Omental fat pad (tissue), 4 donors: ENCODE data around the gene ARFGEF3. TPM values are rescaled to one million over a fixed set of nuclear protein-coding genes. Genes with fewer than 3 reads are reported as not detected.
"Not testable (repeated sequence)": the region's sequence is repeated elsewhere in the genome, so short reads cannot be mapped to it uniquely, and the experiment has no call there.

Experiments used
- ATAC-seq: fragments of 150-250 bp; one replicate; pipeline ENCODE4 v1.9.1; 2016; ENCODE audit warnings: mild to moderate bottlenecking, moderate library complexity; ENCODE audit not compliant: low FRiP score
- DNase-seq: peaks from one replicate; pipeline ENCODE4 v3.0.0-alpha.2; 2019; ENCODE audit warnings: low spot score
- total RNA-seq, 4 donors: library from RNA; depleted of rRNA; stranded (reverse); fragments of >200 nt; gene quantifications; one replicate each; pipeline ENCODE4 v1.1.0, GENCODE V29; 2016
- TF ChIP-seq, protein P1 (sequence below), 3 donors: fragments of 450-650 bp; IDR thresholded peaks; one replicate each; pipeline ENCODE4 v1.5.1; 2016 to 2017; ENCODE audit warnings: antibody characterized with exemption in 3 of 3, mild to moderate bottlenecking in 3 of 3, moderate library complexity in 2 of 3

ARFGEF3 gene
- total RNA-seq, 4 donors from 2014 or later, result 4.3 to 12.7 (median 6.8) TPM

DNA sequence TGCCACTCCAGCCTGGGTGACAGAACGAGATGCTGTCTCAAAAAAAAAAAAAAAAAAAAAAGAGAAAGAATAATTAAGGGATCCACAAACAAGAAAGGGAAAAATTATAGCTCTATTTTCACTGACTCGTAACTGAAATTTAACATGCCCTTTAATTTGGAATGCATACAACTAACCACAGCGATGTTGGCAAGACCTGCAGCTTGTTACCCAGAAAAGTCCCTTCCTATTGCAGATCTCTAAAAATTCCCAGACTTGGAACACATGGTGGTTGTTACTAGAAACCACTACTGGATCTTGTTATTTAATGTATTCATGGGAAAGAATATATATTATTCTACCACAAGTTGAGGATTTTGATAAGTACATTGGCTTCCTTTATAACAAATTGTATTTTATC lies 188.2 kb downstream of the ARFGEF3 start:
- TF ChIP-seq, protein P1, sequence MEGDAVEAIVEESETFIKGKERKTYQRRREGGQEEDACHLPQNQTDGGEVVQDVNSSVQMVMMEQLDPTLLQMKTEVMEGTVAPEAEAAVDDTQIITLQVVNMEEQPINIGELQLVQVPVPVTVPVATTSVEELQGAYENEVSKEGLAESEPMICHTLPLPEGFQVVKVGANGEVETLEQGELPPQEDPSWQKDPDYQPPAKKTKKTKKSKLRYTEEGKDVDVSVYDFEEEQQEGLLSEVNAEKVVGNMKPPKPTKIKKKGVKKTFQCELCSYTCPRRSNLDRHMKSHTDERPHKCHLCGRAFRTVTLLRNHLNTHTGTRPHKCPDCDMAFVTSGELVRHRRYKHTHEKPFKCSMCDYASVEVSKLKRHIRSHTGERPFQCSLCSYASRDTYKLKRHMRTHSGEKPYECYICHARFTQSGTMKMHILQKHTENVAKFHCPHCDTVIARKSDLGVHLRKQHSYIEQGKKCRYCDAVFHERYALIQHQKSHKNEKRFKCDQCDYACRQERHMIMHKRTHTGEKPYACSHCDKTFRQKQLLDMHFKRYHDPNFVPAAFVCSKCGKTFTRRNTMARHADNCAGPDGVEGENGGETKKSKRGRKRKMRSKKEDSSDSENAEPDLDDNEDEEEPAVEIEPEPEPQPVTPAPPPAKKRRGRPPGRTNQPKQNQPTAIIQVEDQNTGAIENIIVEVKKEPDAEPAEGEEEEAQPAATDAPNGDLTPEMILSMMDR (IDR thresholded peaks at IDR 0.05), result no peak
- no peak for DNase-seq
- ATAC-seq, result no peak

DNA sequence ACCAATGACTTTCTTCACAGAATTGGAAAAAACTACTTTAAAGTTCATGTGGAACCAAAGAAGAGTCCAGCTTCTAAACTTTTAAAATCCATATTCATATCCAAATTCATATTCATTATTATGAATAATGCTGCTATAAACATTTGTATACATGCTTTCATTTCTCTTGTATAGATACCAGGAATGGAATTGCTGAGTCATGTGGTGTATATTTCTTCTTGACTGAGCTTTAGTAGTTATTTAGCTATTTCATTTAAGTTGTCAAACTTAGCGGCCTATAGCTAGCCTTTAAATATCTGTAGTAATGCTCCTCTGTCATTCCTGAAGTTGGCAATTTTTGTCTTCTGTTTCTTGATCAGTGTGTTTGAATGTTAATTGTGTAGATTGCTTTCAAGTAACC lies 196.2 kb downstream of the ARFGEF3 start:
- ATAC-seq (no peak), DNase-seq (no peak)

DNA sequence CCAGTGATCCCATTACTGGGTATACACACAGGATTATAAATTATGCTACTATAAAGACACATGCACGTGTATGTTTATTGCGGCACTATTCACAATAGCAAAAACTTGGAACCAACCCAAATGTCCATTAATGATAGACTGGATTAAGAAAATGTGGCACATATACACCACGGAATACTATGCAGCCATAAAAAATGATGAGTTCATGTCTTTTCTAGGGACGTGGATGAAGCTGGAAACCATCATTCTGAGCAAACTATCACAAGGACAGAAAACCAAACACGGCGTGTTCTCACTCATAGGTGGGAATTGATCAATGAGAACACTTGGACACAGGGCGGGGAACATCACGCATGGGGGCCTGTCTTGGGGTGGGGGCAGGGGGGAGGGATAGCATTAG lies 206.9 kb downstream of the ARFGEF3 start:
- ATAC-seq, DNase-seq: not testable (repeated sequence)

More for the DNA sequence above, 196.2 kb downstream of the ARFGEF3 start:
- TF ChIP-seq, protein P1 (IDR thresholded peaks at IDR 0.05), result no peak

DNA sequence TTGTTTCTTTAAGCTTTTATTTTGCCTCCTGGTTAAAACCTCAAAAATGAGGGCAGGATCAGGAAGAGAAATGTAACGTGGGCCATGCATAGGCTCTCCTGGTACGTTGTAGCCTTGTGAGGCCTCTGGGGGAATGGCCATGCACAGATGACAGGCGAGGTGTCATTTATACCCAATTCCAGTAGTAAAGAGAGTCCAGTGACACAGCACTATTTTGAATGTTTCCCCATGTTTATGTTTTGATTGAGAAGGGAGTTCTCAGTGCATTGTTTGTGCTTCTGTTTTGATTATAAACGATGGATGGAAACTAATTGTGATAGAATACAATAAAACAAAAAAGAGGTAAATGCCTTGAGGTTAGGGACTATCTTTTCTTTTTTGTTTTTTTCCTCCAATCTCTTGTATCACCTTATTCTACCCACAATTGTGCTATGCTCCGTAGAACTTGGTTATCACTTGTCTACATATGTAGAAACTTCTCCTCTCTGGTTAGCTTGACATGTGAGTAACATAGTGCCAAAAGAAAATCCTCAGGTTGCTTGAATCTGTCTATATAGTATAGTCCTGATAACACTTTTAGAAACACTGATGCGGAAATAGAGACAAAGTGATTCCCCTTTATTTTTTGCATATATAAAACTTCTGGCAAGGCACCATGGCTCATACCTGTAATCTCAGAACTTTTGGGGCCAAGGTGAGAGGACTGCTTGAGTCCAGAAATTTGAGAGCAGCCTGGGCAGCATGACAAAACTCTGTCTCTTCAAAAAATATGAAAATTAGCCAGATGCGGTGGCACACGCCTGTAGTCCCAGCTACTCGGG lies 209.1 kb downstream of the ARFGEF3 start:
- TF ChIP-seq, protein P1 (IDR thresholded peaks at IDR 0.05), result no peak
- ATAC-seq (no peak), DNase-seq (no peak)

DNA sequence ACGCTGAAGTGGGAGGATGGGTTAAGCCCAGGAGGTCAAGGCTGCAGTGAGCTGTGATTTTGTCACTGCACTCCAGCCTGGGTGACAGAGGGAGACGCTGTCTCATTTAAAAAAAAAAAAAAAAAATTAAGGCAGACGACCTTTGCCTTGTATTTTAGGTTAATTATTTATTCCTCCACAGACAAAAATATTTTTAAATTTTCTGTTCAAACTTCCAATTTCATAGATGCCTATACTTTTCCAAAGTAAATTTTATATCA lies 209.6 kb downstream of the ARFGEF3 start:
- ATAC-seq (no peak), DNase-seq (no peak)
- TF ChIP-seq, protein P1 (IDR thresholded peaks at IDR 0.05), result no peak

DNA sequence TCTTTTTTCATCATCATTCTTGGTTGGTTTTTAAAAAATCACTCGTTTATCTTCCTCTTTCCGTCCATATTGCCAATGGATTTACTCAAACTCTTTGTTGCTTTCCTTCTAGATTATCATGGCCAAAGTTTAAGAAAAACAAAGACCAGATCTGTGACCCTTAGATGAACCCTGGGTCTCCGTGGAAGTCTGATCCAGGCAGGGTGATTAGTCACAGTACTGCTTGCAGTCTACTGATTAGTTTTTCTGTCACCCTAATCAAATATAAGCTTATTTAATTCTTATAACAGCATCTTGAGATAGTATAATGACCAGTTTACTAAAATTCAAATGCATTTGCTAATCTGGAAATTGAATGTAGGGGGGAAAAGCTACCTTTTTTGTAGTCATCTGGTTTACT lies 210.0 kb downstream of the ARFGEF3 start:
- DNase-seq (no peak), ATAC-seq (no peak)
- TF ChIP-seq, protein P1 (IDR thresholded peaks at IDR 0.05), result no peak

DNA sequence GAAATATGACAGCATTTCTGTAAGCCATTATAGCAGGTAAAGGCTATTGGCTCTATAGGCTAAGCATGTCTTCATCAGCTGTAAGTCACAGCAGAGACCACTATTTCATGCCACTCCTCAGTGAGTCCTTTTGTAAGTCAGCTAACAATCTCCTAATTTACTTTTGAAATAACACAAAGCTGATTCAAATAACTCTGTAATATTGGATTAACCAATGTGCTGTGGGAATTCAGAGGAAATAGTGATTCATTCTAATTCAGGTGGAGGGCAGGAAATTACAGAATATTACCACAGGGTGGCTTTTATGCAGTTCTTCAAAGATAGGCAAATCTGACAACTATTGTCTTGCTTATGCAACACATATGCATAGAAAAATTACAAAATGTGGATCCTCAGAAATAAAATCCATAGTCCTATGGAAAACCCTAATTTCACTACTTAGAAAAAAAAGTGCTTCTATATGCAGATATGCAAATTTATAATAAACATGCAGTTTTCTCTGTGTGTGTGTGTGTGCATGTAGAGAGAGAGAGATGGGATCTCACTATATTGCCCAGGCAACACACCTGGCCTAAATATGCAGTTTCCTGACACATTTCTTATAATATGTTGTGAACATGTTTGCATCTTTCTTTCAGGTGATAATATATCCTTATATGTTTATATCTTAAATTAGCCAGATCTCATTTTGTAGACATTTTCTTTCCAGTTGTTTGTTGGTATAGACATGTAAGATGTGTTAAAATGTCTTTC lies 211.1 kb downstream of the ARFGEF3 start:
- TF ChIP-seq, protein P1 (IDR thresholded peaks at IDR 0.05), result no peak

More for the DNA sequence above, 211.1 kb downstream of the ARFGEF3 start:
- no peak for ATAC-seq
- DNase-seq, result no peak
